Endothelial cell (in vitro differentiated cells): ENCODE measurements around the gene DCAF5. TPM values are rescaled to one million over a fixed set of nuclear protein-coding genes. Genes with fewer than 3 reads are reported as not detected.

Experiments used
- DNase-seq: peaks from one replicate; pipeline ENCODE4 v3.0.0; 2021; ENCODE audit warnings: low spot score
- H3K27ac Mint-ChIP-seq: one replicate; pipeline ENCODE4 v1.8.0; 2021; ENCODE audit warnings: mixed read lengths, inconsistent platforms; ENCODE audit not compliant: unreplicated experiment
- H3K27me3 Mint-ChIP-seq: one replicate; pipeline ENCODE4 v1.8.0; 2021; ENCODE audit warnings: mild to moderate bottlenecking, moderate library complexity, mixed read lengths, inconsistent platforms; ENCODE audit not compliant: unreplicated experiment
- H3K36me3 Mint-ChIP-seq: one replicate; pipeline ENCODE4 v1.8.0; 2021; ENCODE audit warnings: mild to moderate bottlenecking, low read depth, mixed read lengths, inconsistent platforms; ENCODE audit not compliant: unreplicated experiment
- H3K4me1 Mint-ChIP-seq: one replicate; pipeline ENCODE4 v1.8.0; 2021; ENCODE audit warnings: mild to moderate bottlenecking, mixed read lengths, inconsistent platforms; ENCODE audit not compliant: unreplicated experiment
- H3K4me3 Mint-ChIP-seq: one replicate; pipeline ENCODE4 v1.8.0; 2021; ENCODE audit warnings: mild to moderate bottlenecking, mixed read lengths, inconsistent platforms; ENCODE audit not compliant: unreplicated experiment
- H3K9me3 Mint-ChIP-seq: one replicate; pipeline ENCODE4 v1.8.0; 2021; ENCODE audit warnings: mixed read lengths, inconsistent platforms; ENCODE audit not compliant: unreplicated experiment
- CTCF ChIP-seq: fragments of 200-600 bp; sonication (generic); IDR thresholded peaks from one replicate; pipeline ENCODE4 v1.5.0; 2021; ENCODE audit warnings: antibody characterized with exemption; ENCODE audit not compliant: unreplicated experiment
- total RNA-seq: library from RNA; stranded (reverse); fragmentation: NEBNext Ultra II Directional; extraction: Animal tissue kit (Norgen Biotek cat#: 25700); gene quantifications from one replicate; pipeline ENCODE4 v1.2.1, GENCODE V29; 2021; ENCODE audit not compliant: unreplicated experiment

The DCAF5 gene
- total RNA-seq, 1 donor from 2014 or later = 72.0 TPM

GRCh38 chr14:69042787-69043444 is 110.0 kb downstream of the DCAF5 start:
- Mint-ChIP-seq H3K27me3 (peaks cover 3% of the 10 kb centered on the region), H3K36me3 (no peaks in the 10 kb centered on the region), H3K4me1 (peaks cover 22% of the 10 kb centered on the region), H3K4me3 (no peak overlapping the region), H3K9me3 (no peaks in the 10 kb centered on the region), H3K27ac (no peak overlapping the region)
- no peak for DNase-seq
- no peak for TF ChIP-seq CTCF

GRCh38 chr14:69042299-69042698 is 110.6 kb downstream of the DCAF5 start:
- Mint-ChIP-seq H3K4me3 (no peak overlapping the region), H3K4me1 (peaks cover 28% of the 10 kb centered on the region), H3K9me3 (no peaks in the 10 kb centered on the region), H3K27me3 (peaks cover 3% of the 10 kb centered on the region), H3K36me3 (no peaks in the 10 kb centered on the region), H3K27ac (no peak overlapping the region)
- DNase-seq = no peak
- no peak for TF ChIP-seq CTCF

GRCh38 chr14:69041783-69042182 is 111.1 kb downstream of the DCAF5 start:
- Mint-ChIP-seq H3K9me3 (no peaks in the 10 kb centered on the region), H3K4me1 (peaks cover 32% of the 10 kb centered on the region), H3K27me3 (peaks cover 3% of the 10 kb centered on the region), H3K36me3 (no peaks in the 10 kb centered on the region), H3K4me3 (no peak overlapping the region), H3K27ac (no peak overlapping the region)
- no peak for DNase-seq
- no peak for TF ChIP-seq CTCF

- TF ChIP-seq CTCF = no peak
- H3K27ac Mint-ChIP-seq = no peak overlapping the region
- H3K4me3 Mint-ChIP-seq = no peak overlapping the region
- peaks cover 3% of the 10 kb centered on the region for H3K27me3 Mint-ChIP-seq
- peaks cover 33% of the 10 kb centered on the region for H3K4me1 Mint-ChIP-seq
- no peaks in the 10 kb centered on the region for H3K9me3 Mint-ChIP-seq
- no peaks in the 10 kb centered on the region for H3K36me3 Mint-ChIP-seq
- no peak for DNase-seq
Measured at GRCh38 chr14:69040353-69040752, 112.6 kb downstream of the DCAF5 start.

- Mint-ChIP-seq H3K9me3 (no peaks in the 10 kb centered on the region), H3K36me3 (no peaks in the 10 kb centered on the region), H3K4me3 (no peak overlapping the region), H3K4me1 (peaks cover 40% of the 10 kb centered on the region), H3K27me3 (peaks cover 3% of the 10 kb centered on the region), H3K27ac (peak overlapping the region; percentile 82)
- no peak for DNase-seq
- no peak for TF ChIP-seq CTCF
Measured at GRCh38 chr14:69039288-69039628, 113.7 kb downstream of the DCAF5 start.
